ENCODE data around the gene ZNF236. TPM values are rescaled to one million over a fixed set of nuclear protein-coding genes. Genes with fewer than 3 reads are reported as not detected.

Gene ZNF236
- total and polyA plus RNA-seq, 4 donors = 0.83 to 8.2 (median 5.0) TPM

DNA sequence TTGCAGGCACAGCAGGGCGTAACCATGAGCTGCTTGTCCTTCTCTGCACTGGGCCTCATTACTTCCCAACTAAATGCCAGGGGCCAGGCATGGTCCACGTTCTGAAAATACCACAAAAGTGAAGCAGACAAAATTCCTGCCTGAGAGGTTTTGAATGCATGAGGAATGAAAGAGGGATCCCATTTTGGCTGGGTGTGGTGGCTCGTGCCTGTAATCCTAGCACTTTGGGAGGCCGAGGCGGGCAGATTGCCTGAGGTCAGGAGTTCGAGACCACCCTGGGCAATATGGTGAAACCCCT lies 170.7 kb downstream of the ZNF236 start:
- Histone ChIP-seq H3K4me3 (ENCODE audit: low read depth in 1 of 3, low read length in 3 of 3) (no peak overlapping the region), H3K4me1 (ENCODE audit: control insufficient read depth in 4 of 4, insufficient read depth in 4 of 4, low read length in 3 of 4) (no peaks in the 10 kb centered on the region), H3K9me3 (ENCODE audit: control insufficient read depth in 4 of 4, low read length in 3 of 4) (no peaks in the 10 kb centered on the region), H3K36me3 (ENCODE audit: control insufficient read depth in 4 of 4, insufficient read depth in 3 of 4, low read depth in 1 of 4, low read length in 3 of 4) (no peaks in the 10 kb centered on the region), H3K9ac (ENCODE audit: low read depth in 1 of 2, low read length in 2 of 2) (no peak overlapping the region), H3K27me3 (ENCODE audit: control insufficient read depth in 4 of 4, insufficient read depth in 4 of 4, low read length in 3 of 4) (no peaks in the 10 kb centered on the region), H3K27ac (ENCODE audit: low read depth in 1 of 2, low read length in 2 of 2) (no peak overlapping the region)
- DNase-seq (ENCODE audit: low spot score) = no peak
- TF ChIP-seq, protein P1, sequence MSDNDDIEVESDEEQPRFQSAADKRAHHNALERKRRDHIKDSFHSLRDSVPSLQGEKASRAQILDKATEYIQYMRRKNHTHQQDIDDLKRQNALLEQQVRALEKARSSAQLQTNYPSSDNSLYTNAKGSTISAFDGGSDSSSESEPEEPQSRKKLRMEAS (IDR thresholded peaks at IDR 0.05) = no peak
- no peak for TF ChIP-seq JUND (IDR thresholded peaks at IDR 0.05)
- TF ChIP-seq FOXA1 (IDR thresholded peaks at IDR 0.05) = no peak
- no peak for TF ChIP-seq RAD21 (IDR thresholded peaks at IDR 0.05)
- no peak for TF ChIP-seq HNF4A (conservative IDR thresholded peaks at IDR 0.05)
- TF ChIP-seq HNF4G (IDR thresholded peaks at IDR 0.05) = no peak
- TF ChIP-seq YY1 (IDR thresholded peaks at IDR 0.05) = no peak
- TF ChIP-seq CTCF (IDR thresholded peaks at IDR 0.05; ENCODE audit: low read depth, low read length, missing input control) = no peak
- TF ChIP-seq, protein P2, sequence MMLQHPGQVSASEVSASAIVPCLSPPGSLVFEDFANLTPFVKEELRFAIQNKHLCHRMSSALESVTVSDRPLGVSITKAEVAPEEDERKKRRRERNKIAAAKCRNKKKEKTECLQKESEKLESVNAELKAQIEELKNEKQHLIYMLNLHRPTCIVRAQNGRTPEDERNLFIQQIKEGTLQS (IDR thresholded peaks at IDR 0.05) = no peak
- TF ChIP-seq RXRA (IDR thresholded peaks at IDR 0.05) = no peak
- no peak for TF ChIP-seq NR2F2 (IDR thresholded peaks at IDR 0.05)
- no peak for TF ChIP-seq EGR1 (IDR thresholded peaks at IDR 0.05; ENCODE audit: low read depth in 2 of 2)
- TF ChIP-seq GABPA (IDR thresholded peaks at IDR 0.05 in 1 of 2, conservative IDR thresholded peaks at IDR 0.05 in 1 of 2) = no peak
- WGBS = 97% methylated on average over 6 of the region's 6 CpGs

DNA sequence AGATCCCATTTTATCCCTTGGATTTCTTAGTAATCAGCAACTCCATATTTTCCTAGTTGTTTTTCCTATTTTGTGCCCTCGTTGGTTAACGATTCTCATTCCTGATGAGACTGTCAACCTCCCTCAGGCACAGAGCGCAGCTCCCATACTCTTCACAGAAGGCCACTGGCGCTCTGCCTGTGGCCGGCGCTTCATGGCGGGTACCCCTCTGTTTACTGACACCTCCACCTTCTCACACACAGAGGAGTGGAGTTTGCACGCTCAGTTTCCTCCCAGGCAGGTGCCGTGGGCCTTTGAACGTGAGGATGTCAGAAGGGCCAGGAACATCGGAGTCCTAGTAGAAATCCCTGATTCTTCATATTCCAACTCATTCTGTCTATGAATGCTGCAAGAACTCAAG lies 171.2 kb downstream of the ZNF236 start:
- Histone ChIP-seq H3K27ac (ENCODE audit: low read depth in 1 of 2, low read length in 2 of 2) (no peak overlapping the region), H3K4me1 (ENCODE audit: control insufficient read depth in 4 of 4, insufficient read depth in 4 of 4, low read length in 3 of 4) (no peaks in the 10 kb centered on the region), H3K9ac (ENCODE audit: low read depth in 1 of 2, low read length in 2 of 2) (no peak overlapping the region), H3K27me3 (ENCODE audit: control insufficient read depth in 4 of 4, insufficient read depth in 4 of 4, low read length in 3 of 4) (no peaks in the 10 kb centered on the region), H3K36me3 (ENCODE audit: control insufficient read depth in 4 of 4, insufficient read depth in 3 of 4, low read depth in 1 of 4, low read length in 3 of 4) (no peaks in the 10 kb centered on the region), H3K9me3 (ENCODE audit: control insufficient read depth in 4 of 4, low read length in 3 of 4) (no peaks in the 10 kb centered on the region), H3K4me3 (ENCODE audit: low read depth in 1 of 3, low read length in 3 of 3) (no peak overlapping the region)
- 86% methylated on average over 11 of the region's 11 CpGs for WGBS
- DNase-seq (ENCODE audit: low spot score) = no peak
- TF ChIP-seq, protein P3, sequence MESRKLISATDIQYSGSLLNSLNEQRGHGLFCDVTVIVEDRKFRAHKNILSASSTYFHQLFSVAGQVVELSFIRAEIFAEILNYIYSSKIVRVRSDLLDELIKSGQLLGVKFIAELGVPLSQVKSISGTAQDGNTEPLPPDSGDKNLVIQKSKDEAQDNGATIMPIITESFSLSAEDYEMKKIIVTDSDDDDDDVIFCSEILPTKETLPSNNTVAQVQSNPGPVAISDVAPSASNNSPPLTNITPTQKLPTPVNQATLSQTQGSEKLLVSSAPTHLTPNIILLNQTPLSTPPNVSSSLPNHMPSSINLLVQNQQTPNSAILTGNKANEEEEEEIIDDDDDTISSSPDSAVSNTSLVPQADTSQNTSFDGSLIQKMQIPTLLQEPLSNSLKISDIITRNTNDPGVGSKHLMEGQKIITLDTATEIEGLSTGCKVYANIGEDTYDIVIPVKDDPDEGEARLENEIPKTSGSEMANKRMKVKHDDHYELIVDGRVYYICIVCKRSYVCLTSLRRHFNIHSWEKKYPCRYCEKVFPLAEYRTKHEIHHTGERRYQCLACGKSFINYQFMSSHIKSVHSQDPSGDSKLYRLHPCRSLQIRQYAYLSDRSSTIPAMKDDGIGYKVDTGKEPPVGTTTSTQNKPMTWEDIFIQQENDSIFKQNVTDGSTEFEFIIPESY (IDR thresholded peaks at IDR 0.05) = no peak
- TF ChIP-seq, protein P1 (IDR thresholded peaks at IDR 0.05) = no peak
- TF ChIP-seq REST (IDR thresholded peaks at IDR 0.05) (no peak), NR2F2 (IDR thresholded peaks at IDR 0.05) (no peak), EGR1 (IDR thresholded peaks at IDR 0.05; ENCODE audit: low read depth in 2 of 2) (no peak), YY1 (IDR thresholded peaks at IDR 0.05) (no peak), GABPA (IDR thresholded peaks at IDR 0.05 in 1 of 2, conservative IDR thresholded peaks at IDR 0.05 in 1 of 2) (no peak), TAF1 (conservative IDR thresholded peaks at IDR 0.05) (no peak), HNF4A (conservative IDR thresholded peaks at IDR 0.05) (no peak), HNF4G (IDR thresholded peaks at IDR 0.05) (no peak), RXRA (IDR thresholded peaks at IDR 0.05) (no peak), FOXA2 (IDR thresholded peaks at IDR 0.05) (no peak), RAD21 (IDR thresholded peaks at IDR 0.05) (no peak), FOXA1 (IDR thresholded peaks at IDR 0.05) (no peak), CTCF (IDR thresholded peaks at IDR 0.05; ENCODE audit: low read depth, low read length, missing input control) (no peak), JUND (IDR thresholded peaks at IDR 0.05) (no peak), SP1 (IDR thresholded peaks at IDR 0.05) (no peak)
- TF ChIP-seq, protein P2 (IDR thresholded peaks at IDR 0.05) = no peak

Data from liver (tissue), 9 donors.